ENCODE results near the gene CTDSP2. TPM values are rescaled to one million over a fixed set of nuclear protein-coding genes. Genes with fewer than 3 reads are reported as not detected.
A peak's percentile ranks its signal among the peaks of the same experiment; 100 is the strongest.

Gene CTDSP2
- total RNA-seq, 4 donors from 2014 or later, result 66.0 to 116 (median 83.4) TPM

DNA sequence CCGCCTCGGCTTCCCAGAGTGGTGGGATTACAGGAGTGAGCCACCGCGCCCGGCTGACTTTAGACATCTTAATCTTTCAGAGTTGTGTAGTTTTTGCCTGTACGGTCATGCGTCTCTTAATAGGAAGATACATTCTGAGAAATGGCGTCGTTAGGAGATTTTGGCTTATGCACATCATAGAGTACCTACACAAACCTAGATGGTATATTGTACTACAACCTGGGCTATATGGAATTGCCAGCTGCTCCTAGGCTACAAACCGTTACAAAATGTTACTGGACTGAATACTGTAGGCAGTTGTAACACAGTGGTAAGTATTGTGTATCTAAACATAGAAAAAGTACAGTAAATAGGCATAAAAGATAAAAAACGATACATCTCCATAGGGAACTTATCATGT is 62.7 kb downstream of the CTDSP2 start:
- ATAC-seq (no peak), DNase-seq (no peak)
- no peak for TF ChIP-seq POLR2A (IDR thresholded peaks at IDR 0.05)
- TF ChIP-seq, protein P1, sequence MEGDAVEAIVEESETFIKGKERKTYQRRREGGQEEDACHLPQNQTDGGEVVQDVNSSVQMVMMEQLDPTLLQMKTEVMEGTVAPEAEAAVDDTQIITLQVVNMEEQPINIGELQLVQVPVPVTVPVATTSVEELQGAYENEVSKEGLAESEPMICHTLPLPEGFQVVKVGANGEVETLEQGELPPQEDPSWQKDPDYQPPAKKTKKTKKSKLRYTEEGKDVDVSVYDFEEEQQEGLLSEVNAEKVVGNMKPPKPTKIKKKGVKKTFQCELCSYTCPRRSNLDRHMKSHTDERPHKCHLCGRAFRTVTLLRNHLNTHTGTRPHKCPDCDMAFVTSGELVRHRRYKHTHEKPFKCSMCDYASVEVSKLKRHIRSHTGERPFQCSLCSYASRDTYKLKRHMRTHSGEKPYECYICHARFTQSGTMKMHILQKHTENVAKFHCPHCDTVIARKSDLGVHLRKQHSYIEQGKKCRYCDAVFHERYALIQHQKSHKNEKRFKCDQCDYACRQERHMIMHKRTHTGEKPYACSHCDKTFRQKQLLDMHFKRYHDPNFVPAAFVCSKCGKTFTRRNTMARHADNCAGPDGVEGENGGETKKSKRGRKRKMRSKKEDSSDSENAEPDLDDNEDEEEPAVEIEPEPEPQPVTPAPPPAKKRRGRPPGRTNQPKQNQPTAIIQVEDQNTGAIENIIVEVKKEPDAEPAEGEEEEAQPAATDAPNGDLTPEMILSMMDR (IDR thresholded peaks at IDR 0.05 in 4 of 5, conservative IDR thresholded peaks at IDR 0.05 in 1 of 5), result no peak
- H3K27me3 ChIP-seq, result no peaks in the 10 kb centered on the region
- peaks cover 3 to 40% of the 10 kb centered on the region in 2 donors for H3K36me3 ChIP-seq
- in situ Hi-C loops (cut with MboI; ENCODE audit: low sequenced_read_pairs in 4 of 4) (loop anchor here in 1 of 4 donors (5.0 kb wide), 1 partner anchor 123 kb away; no protein-coding TSS in a partner anchor), intact Hi-C loops (cut with DNase I; ENCODE audit: low total_unique reads) (loop anchor here (5.0 kb wide), 2 partner anchors 37 to 48 kb away; partner anchors contain the start of gene TSPAN31)
- peak overlapping the region in 3 of 4 donors; percentile 91 to 98 (median 98) for H3K4me3 ChIP-seq
- peaks cover 9 to 15% of the 10 kb centered on the region in 2 donors for H3K4me1 ChIP-seq
- H3K27ac ChIP-seq, result no peak overlapping the region
- H3K9me3 ChIP-seq, result no peaks in the 10 kb centered on the region

DNA sequence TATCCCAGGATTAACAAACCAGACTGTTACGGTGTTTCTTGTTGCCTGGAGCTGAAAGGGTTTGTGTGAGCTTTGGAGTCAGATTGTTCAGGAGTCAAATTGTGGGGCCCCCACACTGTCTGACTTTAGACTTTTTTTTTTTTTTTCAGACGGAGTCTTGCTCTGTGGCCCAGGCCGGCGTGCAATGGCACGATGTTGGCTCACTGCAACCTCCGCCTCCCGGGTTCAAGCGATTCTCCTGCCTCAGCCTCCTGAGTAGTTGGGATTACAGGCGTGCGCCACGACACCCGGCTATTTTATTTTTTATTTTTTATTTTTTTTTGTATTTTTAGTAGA is 63.1 kb downstream of the CTDSP2 start:
- intact Hi-C loops (cut with DNase I; ENCODE audit: low total_unique reads) (loop anchor here (5.0 kb wide), 2 partner anchors 36 to 49 kb away; partner anchors contain the start of gene TSPAN31), in situ Hi-C loops (cut with MboI; ENCODE audit: low sequenced_read_pairs in 4 of 4) (loop anchor here in 1 of 4 donors (5.0 kb wide), 1 partner anchor 124 kb away; no protein-coding TSS in a partner anchor)
- DNase-seq, result no peak
- H3K4me1 ChIP-seq, result peaks cover 9 to 15% of the 10 kb centered on the region in 2 donors
- H3K4me3 ChIP-seq, result peak overlapping the region; percentile 89 to 98 (median 94)
- no peaks in the 10 kb centered on the region for H3K9me3 ChIP-seq
- peak overlapping the region in 3 of 4 donors; percentile 84 to 89 (median 86) for H3K27ac ChIP-seq
- peaks cover 3 to 38% of the 10 kb centered on the region in 2 donors for H3K36me3 ChIP-seq
- TF ChIP-seq, protein P1 (IDR thresholded peaks at IDR 0.05 in 4 of 5, conservative IDR thresholded peaks at IDR 0.05 in 1 of 5), result no peak
- no peak for TF ChIP-seq POLR2A (IDR thresholded peaks at IDR 0.05)
- no peaks in the 10 kb centered on the region for H3K27me3 ChIP-seq
- no peak for ATAC-seq

DNA sequence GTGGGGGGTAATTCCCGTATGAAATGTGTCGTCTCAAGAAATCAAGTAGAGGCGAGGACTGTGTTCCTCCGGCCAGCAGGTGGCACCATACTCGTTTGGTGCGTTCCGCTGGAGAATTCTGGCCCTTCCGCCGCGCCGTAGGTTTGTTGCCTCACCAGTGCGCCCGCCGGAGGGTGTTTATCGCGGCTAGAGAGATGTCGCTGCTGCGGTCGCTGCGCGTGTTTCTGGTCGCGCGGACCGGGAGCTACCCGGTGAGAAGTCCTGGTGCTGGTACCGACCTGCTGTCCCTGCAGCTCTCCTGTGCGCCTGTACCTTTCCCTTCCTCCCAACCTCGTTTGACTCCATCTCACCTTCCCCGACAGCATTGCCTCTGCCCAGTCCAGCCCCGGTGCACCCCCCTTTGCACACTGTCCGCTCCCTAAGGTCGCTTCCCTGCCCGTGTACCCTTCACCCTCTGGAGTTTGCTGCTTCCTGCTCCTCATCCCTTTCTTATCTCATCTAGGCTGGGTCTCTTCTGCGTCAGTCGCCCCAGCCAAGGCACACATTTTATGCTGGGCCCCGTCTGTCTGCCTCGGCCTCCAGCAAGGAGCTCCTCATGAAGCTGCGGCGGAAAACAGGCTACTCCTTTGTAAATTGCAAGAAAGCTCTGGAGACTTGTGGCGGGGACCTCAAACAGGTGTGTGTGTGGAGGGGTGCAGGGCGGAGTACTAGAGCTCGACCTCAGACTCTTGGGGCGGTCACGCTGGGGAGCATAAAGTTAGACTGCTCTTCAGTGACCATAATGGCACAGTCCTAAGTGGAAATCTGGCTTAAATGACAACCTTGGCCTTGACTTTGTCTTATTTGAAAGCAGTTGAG is 63.7 kb downstream of the CTDSP2 start, which contains the start of gene TSFM:
TSS of gene TSFM (plus strand) at position 180 of the 858 bp plus-strand sequence. CDS start at position 195, 15 bp downstream.
- peaks cover 3 to 32% of the 10 kb centered on the region in 2 donors for H3K36me3 ChIP-seq
- intact Hi-C loops (cut with DNase I; ENCODE audit: low total_unique reads), result loop anchor here (1.0 to 5.0 kb wide), 4 partner anchors 11 to 122 kb away; partner anchors contain the start of genes EEF1AKMT3, METTL1 and TSPAN31
- TF ChIP-seq POLR2A (IDR thresholded peaks at IDR 0.05), result peak; percentile 56 to 75
- TF ChIP-seq, protein P1 (IDR thresholded peaks at IDR 0.05 in 4 of 5, conservative IDR thresholded peaks at IDR 0.05 in 1 of 5), result peak; percentile 95 to 99 (median 97)
- H3K27me3 ChIP-seq, result no peaks in the 10 kb centered on the region
- DNase-seq, result peak; percentile 93 to 94
- H3K9me3 ChIP-seq, result no peaks in the 10 kb centered on the region
- peak within 1 kb of the TSS; percentile 89 to 98 (median 94) for H3K4me3 ChIP-seq
- H3K27ac ChIP-seq, result peak within 1 kb of the TSS; percentile 80 to 89 (median 85)
- in situ Hi-C loops (cut with MboI; ENCODE audit: low sequenced_read_pairs in 4 of 4), result loop anchor here in 1 of 4 donors (5.0 kb wide), 1 partner anchor 124 kb away; no protein-coding TSS in a partner anchor
- peaks cover 9 to 15% of the 10 kb centered on the region in 2 donors for H3K4me1 ChIP-seq
- ATAC-seq, result peak; percentile 96

DNA sequence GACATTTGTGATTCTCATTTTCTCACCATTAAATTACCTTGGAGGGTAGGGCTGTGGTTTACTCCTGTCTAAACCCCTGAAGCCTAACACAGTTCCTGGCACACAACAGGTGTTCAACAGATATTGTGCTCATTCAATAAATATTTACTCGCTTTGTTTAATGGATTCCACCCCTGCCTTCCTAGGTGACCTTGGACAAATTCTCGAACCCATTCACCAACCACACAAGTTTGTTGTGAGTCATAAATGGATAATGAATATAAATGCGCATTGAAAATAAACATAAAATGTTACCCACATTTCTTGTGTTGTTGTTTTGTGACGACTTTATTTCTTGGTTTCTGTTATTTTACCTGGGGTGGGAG is 64.3 kb downstream of the CTDSP2 start:
- Histone ChIP-seq H3K27ac (peak overlapping the region; percentile 80 to 89 (median 85)), H3K4me1 (peaks cover 9 to 15% of the 10 kb centered on the region in 2 donors), H3K36me3 (peaks cover 3 to 26% of the 10 kb centered on the region in 2 donors), H3K9me3 (no peaks in the 10 kb centered on the region), H3K4me3 (peak overlapping the region in 3 of 4 donors; percentile 89 to 98 (median 91)), H3K27me3 (no peaks in the 10 kb centered on the region)
- in situ Hi-C loops (cut with MboI; ENCODE audit: low sequenced_read_pairs in 4 of 4), result loop anchor here in 1 of 4 donors (5.0 kb wide), 1 partner anchor 125 kb away; no protein-coding TSS in a partner anchor
- TF ChIP-seq, protein P1 (IDR thresholded peaks at IDR 0.05 in 4 of 5, conservative IDR thresholded peaks at IDR 0.05 in 1 of 5), result no peak
- no peak for TF ChIP-seq POLR2A (IDR thresholded peaks at IDR 0.05)
- ATAC-seq (no peak), DNase-seq (no peak)
- intact Hi-C loops (cut with DNase I; ENCODE audit: low total_unique reads), result loop anchor here (1.0 to 5.0 kb wide), 4 partner anchors 10 to 123 kb away; partner anchors contain the start of genes EEF1AKMT3, METTL1 and TSPAN31
